ENCODE measurements around the gene TBC1D16.

The TBC1D16 gene

DNA sequence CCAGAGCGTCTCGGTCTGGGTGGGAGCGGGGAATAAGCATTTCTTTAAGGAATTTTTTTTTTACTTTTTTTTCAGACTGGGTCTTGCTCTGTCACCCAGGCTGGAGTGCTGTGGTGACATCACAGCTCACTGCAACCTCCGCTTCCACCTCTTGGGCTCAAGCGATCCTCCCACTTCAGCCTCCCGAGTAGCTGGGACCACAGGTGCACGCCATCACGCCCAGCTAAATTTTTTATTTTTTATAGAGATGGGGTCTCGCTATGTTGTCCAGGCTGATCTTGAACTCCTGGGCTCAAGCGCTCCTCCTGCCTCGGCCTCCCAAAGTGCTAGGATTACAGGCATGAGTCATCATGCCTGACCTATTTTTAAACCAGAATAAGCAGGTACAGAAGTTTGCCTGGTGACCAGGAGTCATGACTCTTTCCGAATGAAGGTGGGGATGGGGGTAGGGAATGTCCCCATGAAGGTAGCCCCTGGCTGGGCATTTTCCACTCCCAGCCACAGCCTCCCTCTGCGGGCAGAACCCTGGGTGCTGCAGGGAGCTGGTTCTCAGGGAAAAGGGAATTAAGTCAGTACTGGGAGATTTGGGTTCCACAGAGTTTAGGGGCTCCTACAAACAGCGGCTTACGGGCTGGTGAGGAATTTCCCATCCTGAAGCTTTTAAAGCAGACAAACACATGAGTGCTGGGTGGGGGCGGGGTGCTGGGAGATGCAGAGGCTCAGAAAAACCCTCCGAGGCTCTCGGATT, 48.3 kb downstream of the TBC1D16 start:
- DNase-seq = no peak

DNA sequence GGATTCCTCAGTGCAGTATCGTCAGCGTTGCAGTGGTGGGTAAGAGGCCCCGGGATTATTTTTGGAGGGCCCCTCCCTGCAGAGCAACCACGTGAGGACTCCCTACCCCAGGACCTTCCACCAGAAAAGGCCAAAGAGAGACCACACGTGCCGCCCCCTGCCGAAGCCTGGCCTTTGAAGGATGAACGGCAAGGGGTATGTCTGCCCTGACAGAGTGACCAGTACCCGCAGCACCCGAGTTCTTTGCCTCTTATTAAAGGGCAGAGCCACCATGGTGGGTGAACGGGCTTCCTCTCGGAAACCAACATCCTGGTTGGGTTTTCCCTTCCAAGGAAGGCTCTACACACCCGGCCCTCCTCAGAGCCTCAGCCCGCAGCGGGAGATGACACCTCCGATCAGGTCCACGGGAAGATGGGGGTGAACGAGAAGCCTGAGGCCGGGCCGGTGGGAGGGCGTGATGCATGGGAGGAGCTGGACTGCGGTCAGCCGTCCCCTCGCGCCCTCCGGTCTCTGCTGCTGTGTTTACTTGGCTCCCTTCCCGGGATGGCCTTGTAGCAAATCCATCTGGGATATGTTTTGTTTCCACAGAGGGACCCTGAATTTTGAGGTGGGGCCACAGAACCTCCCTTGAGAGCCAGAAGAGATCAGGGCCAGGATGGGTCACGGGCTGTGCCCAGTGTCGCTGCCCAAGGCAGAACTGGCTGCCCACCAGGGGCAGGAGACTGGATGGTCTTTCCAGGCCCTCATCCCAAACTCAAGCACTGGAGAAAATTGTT, 49.1 kb downstream of the TBC1D16 start:
- DNase-seq = no peak

DNA sequence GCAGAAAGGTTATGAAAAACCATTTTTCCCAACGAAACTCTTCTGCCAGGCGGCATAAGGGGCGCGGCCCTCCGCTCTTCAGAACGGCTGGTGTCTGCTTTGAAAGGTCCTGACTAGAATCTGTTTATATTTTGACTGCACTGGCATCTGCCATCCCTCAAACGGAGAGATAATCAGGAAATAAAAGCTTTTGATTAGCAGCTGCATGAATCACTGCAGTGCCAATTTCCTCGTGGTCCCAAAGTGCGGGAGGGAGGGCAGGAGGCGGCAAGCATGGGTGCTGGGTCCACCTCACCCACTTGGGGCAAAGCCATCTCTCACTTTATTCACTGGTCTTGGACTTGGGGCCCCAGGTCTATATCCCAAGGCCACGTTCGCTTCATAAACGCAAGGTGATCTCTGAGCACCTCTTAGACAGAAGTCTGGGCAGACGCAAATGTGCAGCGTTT, 49.7 kb downstream of the TBC1D16 start:
- DNase-seq = no peak

DNA sequence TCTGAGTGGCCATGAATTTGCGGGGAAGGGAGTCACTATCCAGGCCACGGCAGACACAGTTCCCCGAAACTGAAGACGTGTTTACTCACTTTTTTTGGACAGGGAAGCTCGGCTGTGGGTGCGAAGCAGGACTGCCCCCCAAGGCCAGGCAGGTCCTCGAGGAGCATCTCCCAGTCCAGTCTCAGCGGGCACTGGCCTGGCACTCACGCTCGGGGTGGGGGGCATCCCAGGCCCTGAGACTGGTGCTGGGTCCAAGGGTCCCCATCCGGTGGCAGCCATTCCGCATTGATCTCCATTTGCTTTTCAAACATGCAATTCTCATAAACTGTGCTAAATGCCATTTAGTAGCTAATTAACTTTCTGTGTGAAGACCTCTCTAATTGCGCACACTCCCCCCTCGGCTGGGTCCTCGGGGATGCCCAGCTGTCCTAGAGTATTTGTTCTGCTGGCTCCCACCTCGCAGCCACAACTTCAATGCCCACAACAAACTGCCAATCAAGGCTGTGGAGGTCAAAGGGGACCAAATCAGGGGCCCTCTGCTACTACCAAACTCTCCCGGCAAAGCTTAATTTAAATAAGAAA, 50.2 kb downstream of the TBC1D16 start:
- no peak for DNase-seq

DNA sequence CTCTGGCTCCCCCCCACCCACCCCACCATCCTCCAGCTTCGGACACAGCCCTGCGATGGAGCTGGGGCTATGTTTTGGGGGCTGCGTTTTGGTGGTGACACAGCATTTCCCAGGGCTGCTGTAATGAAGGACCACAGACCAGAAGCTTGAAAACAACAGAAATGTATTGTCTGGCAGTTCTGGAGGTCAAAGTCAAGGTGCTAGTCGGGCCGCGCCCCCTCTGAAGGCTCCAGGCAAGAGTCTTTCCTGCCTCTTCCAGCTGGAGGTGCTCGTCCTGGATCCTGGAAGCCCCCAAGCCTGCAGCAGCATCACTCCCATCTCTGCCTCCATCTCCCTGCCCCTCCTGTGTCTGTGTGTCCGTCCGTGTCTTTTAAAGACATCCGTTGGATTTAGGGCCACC, 50.8 kb downstream of the TBC1D16 start:
- no peak for DNase-seq

DNA sequence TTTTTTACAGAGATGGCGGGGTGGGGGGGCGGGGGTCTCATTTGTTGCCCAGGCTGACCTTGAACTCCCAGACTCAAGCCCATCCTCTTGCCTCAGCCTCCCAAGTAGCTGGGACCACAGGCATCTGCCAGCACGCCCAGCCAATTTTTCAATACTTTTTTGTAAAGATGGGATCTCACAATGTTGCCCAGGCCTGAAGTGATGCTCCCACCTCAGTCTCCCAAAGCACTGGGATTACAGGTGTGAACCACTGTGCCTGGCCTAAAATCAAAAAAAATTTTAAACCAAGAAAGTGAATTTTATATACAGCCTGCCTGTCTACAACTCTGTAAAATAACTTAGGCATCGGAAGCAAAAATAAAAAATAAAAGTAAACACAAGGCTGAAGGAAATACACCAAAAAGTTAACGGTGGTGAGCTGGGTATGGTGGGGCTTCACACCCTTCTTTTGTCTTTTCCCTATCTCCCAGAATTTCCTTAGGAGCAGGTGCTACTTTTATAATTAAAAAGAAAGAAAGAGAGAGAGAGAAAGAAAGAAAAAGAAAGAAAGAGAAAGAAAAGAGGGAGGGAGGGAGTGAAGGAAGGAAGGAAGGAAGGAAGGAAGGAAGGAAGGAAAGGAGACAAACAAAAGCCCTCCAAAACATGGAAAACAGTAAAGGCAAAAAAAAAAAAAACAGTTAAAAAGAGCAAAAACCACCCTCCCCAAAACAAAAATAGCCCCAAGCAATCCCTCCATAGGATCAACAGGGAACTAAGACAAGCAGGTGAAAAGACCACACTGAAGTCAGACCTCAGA, 51.4 kb downstream of the TBC1D16 start:
- no peak for DNase-seq

DNA sequence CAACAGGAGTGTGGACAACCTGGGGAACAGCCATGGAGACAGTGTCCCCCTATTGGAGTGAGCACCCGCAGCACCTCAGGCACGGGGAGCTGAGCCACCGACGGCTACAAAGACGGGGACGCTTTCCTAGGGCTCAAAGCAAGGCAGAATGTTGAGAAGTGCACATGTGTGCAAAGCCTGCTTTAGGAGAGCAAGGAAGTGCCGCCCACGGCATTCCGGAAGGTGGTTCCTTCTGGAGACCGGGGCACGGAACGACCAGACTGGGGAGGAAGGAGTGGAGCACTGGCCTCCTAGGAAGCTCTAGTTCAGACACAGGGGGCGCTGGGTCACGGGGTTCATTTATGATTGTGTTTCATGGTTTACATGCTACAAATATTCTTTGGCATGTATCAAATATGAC, 52.2 kb downstream of the TBC1D16 start:
- no peak for DNase-seq

DNA sequence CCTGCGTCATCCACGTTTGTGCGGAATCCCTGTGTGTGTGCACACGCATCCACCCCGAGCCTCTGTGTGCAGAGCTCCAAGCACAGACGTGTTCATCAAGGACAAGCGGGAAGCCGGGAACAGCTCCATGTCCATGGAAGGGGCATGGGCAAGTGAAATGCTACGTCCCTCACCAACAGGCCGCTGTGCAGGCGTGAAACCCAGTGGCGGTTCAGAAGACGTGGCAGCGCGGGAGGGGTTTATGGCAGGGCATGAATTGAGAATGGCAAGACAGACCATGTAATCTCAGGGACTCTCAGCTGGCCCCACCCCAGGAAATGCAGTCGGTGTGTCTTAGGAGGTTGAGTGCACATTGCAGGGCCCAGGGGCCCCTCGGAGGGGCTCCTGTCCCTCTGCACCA, 52.7 kb downstream of the TBC1D16 start:
- no peak for DNase-seq

DNA sequence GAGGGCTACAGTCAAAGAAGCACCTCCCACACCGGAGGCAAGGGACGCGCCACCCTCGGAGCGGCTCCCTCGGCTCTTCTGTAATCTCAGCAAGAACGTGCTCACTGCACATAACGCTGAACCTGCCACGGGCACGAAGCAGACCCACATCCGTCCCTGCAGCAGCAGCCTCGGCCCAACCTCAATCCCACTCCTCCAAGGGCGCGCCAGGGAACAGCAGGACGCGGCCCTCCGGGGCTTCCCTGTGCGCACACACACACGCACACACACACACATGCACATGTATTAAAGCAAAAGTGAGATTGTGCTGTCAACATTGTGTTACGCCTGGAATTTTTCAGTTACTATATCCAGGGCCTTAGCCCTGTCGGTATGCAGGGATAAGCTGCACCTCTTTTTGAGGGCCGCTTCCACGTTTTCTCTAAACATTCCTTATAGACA, 54.0 kb downstream of the TBC1D16 start:
- no peak for DNase-seq

DNA sequence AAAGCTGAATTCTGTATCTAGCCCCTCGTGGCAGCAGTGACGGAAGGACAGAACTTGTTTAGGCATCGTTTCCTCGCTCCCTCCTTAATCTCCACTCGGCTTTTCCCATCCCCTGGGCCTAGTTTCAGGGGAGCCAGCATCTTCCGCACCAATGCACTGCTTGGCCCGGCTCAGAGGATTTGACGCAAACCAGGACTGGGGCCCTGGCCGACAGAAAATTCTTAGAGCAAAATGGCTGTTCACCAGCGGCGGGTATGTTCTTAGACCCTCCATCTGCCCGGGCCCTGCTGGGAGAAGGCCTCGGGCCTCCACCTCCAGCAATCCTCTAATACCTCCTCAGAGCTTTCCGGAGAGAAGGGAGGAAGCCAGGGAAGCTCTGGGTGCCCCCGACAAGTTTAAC, 54.6 kb downstream of the TBC1D16 start:
- no peak for DNase-seq

DNA sequence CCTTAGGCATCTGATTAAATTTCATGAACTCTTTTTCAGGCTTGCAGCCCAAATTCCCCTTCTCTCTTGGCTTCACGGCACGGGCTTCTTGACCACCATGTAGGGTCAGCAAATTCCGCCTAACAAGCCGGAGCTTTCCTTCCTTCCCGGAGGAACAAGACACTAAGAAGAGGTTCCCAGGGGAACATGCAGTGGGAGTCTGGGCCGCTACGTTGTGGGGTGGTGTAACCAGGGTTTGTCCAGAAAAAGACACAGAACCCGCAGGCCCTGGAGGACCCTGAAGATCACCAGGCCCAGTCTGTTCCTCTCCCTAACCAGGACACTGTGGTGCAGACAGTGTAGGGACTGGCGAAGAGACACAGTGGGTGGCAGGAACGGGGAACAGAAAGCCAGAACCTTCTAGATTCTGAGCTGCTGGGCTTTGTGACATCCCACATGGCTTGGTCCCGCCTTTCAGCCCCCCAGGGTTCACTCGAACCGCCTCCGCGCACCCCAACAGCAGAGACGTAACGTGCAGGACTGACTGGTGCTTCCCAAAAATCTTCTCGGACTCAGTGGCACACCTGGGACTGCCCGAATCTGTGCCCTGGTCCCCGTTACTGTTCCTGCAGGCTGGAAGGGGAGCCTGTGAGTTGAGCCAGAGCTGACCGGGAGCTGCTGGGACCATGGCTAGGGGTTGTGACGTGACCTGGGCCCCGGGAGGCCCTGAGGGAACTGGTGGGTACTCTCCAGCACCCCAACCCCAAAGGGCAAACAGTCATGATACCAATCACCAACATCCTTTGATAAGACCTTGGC, 55.2 kb downstream of the TBC1D16 start:
- DNase-seq = no peak

DNA sequence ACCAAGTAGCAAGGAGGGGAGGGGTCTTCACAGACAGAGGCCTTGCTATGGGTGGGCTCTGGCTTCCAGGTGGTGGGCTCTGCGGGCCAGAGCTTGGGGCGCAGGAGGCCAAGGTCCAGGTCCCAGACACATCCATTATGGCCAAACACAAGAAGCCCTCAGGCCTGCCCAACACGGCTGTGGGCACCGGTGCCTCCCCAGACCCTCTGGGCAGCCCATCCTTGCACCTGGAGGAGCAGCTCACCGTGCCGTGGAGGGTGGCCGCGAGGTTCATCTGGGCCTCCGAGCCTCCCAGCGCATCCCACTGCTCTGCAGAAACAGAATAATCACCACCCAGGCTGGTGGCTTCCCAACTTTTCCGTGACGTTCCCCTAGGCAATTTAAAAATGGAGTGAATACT, 55.9 kb downstream of the TBC1D16 start:
- DNase-seq = no peak

DNA sequence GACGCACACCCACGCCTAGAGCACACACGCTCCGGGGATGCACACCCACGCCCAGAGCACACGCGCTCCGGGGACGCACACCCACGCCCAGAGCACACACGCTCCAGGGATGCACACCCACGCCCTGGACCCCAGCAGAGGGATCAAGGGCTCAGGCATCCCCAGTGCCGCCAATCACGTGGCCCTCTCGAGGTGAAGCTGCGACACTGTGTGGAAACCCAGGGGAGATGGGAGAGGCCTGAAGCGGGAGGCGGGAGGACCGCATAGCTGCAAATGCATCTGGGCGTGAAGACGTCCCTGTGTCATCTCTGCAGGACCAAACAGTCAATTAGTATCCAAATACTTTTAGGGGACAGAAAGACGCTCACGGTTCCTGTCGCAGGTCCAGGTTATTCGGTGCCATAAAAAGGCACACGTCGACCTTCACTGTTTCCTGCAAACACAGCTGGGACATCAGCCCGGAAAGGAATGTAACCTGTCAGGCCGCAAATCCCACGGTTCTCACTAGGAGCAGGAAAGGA, 56.4 kb downstream of the TBC1D16 start:
- no peak for DNase-seq

DNA sequence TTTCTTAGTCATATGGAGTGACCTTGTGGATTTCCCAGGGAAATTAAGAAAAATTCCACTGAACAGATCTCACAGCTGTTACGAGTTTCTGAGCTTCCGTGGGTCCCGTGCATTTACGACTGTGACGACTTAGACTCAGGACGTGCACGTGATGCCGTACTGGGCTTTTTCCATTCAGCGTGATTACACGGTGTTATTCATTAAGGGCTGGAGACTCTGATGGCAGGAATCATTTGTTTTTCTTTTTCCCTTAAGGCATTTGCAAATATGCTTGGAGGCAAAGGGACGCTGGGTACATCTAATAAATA, 57.2 kb downstream of the TBC1D16 start:
- no peak for DNase-seq

DNA sequence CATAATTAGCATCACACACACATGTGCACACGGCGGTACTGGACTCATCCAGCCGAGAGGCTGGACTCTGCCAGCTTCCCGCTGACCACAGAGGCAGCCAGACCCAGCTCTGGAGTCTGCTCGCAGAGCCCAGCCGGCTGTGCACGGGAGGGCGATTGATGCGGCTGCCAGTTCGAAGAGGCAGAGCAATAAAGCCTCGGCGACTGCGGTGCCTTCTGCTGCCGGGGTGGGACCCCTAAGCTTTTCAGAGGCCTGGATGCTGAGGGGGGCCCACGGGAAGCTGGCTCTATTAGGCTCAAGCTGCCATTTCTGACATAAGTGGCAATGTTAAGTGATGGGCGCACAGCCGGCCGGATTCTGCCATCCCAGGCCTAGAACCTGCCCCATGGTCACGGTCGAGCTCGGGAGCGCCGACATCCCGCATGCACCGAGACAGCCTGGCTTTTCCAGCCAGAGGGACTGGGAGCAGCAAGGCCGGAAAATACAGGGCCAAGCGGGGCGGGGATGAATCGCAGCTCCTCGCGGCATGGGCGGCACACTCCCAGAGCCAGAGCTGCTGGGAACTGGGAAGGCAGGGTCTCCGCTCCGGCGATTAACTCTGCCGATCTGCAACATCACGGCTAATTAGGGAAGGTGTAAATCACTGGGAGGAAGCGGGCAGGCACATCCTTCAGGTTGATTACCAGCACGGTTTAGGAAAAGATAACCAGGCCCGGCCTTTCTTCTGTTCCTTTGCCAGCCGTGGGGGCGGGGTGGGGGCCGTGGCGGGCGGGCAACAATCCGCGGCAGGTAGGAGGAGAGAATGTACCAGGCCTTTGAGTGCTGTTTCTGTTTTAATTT, 57.7 kb downstream of the TBC1D16 start:
- no peak for DNase-seq

DNA sequence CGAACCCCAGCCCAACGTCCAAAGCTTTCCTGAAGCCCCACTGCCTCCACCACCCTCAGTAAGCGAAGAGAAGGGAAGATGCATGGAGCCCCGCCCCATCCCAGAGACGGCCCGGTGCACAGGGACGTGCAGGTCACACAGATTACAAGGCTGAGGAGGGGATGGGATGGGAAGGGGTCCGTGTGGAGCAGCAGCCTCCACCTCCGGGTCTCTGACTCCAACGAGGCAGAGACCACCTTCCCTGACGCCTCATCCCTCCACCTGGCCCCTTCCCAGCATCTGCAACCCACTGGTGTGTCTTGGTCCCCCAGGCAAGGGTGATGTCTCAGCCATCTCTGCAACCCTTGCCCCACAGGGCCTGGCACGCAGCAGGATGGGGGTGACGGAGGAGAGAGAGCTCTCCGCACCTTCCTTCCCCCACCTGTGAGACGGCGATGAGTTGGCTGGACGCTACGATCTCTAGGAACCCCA, 58.5 kb downstream of the TBC1D16 start:
- DNase-seq = no peak

DNA sequence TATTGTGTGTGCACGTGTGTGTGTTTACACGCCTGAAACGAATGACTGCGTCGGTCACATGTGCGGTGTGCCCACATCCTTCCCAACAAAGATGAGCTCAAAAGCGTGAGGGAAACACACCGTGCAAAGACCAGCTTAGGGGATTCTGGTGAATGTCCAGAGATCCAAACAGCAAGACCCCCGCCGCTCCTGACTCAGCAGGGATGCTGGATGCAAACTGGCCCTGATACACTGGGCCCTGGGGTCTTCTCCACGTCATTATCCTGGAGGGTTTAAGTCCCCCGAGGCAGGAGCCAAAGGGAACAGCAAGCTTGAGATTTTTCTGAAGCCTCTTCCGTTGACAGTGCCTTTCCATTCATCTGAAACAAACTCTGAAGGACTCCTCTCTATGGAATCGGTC, 59.2 kb downstream of the TBC1D16 start:
- no peak for DNase-seq

DNA sequence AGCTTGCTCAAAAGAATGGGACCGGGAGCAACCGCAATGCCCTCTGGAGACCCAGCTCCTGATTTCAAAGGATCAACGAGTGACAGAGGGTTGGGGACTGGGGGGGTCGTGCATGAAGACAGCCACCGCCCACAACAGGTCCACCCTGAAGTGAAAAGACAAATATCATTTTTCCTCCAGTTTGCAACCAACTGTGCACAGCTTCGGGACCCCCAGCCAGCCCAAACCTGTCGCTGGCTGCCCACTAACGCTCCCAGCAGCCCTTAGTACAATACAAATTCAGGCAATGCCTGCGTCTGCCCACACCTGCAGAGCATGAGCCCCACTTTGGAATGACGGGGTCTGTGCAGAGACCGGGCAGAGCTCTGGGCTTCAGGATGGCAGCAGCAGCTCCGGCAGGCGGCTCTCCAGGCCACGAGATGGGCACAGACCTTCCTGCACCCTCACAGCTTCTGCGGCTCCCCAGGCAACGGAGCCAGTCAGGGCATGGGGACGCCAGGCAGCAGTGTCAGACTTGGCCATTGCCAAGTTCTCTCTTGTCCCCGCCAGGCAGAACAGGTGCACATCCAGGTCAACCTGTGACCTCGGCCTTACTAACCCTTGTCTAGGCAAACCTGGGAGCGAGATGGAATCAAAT, 60.1 kb downstream of the TBC1D16 start:
- no peak for DNase-seq

DNA sequence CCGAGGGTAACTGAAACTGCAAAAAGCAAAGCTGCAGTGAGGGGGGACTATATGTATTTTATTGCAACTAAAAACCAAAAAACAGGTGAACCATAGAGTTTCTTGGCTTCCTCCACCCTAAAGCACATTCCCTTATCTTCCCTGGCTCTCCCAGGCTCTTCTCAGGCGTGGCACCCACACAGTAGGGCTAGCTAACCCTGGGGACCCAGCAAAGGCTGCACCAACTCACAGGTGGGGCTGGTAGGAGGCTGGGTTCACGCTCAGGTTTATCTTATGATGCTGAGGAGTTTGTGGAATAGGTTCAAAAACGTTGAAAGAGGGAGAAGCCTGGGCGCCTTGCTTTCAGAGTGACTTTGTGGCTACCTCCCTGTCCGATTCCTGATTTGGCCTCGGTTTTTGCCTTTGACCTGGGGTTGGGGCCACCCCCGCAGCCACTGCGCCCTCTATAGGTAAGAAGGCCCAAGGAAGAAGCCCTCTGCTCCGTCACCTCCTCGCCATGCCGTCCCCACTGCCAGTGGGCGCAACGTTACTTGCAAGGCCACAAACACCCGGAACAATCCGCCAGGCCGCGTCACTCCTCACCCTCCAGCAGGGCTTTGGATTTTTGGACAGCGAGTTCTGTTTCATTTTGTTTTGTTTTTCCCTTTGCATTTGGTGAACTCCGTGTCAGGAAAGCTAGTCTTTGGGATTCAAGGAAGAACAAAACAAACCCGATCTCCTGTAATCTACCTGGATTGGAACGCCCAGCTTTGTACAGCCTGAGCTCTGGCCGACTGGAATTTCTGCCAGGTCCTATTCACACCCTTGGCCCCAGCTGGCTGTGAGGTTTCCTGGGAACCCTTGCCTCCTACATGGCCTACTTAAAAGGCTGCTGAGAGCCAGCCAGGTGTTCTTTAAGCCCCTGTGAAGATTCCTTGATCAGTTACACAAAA, 60.8 kb downstream of the TBC1D16 start:
- DNase-seq = no peak

DNA sequence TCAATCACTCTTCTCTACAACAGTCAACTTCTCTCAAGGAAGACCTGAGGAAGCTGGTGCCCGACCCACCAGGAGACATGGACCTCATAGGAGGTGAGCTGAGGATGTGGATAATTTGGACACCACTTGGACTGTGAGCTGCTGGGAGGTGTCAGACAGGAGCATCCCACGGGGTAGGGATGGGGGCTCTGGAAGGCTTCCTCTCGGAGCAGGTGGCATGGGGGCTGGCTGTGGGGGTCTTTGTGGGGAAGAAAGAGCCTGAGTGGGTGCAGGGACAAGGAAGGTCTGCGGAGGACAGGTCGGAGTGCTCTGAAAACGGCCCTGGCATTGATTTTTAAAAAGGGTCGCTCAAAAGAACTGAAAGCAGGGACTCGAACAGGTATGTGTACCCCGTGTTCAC, 64.0 kb downstream of the TBC1D16 start:
- no peak for DNase-seq
